D721Med (cell line): ENCODE data around the gene STMN3.
"Not testable (repeated sequence)": the region's sequence is repeated elsewhere in the genome, so short reads cannot be mapped to it uniquely, and the experiment has no call there.

Experiments used
- DNase-seq: peaks from one replicate; pipeline ENCODE4 v3.0.0; 2011; ENCODE audit warnings: low spot score; ENCODE audit not compliant: insufficient read length
- FAIRE-seq: peaks from 2 replicates; lab custom pipeline; 2011; peaks lifted over from hg19 to GRCh38; lab: Jason Lieb, UNC
- TF ChIP-seq, protein P1 (sequence below): IDR thresholded peaks from 2 replicates; pipeline ENCODE4 v1.5.1; 2012; ENCODE audit warnings: mild to moderate bottlenecking, control low read depth; ENCODE audit not compliant: insufficient read depth; ENCODE audit errors: missing control alignments

Gene STMN3

DNA sequence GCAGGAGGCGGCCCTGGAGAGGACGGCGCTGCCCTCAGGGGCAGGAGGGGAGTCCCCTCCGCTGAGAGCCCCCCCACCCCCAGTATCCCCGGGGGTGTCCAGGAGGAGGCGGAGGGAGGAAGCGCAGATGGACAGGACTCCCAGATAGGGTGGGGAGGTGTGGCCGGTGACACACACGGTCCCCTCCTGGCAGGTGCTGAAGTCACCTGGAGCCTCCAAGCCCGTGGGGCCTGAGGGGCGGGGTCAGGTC is 1.4 kb downstream of the STMN3 start:
- FAIRE-seq (no peak), DNase-seq (no peak)
- TF ChIP-seq, protein P1, sequence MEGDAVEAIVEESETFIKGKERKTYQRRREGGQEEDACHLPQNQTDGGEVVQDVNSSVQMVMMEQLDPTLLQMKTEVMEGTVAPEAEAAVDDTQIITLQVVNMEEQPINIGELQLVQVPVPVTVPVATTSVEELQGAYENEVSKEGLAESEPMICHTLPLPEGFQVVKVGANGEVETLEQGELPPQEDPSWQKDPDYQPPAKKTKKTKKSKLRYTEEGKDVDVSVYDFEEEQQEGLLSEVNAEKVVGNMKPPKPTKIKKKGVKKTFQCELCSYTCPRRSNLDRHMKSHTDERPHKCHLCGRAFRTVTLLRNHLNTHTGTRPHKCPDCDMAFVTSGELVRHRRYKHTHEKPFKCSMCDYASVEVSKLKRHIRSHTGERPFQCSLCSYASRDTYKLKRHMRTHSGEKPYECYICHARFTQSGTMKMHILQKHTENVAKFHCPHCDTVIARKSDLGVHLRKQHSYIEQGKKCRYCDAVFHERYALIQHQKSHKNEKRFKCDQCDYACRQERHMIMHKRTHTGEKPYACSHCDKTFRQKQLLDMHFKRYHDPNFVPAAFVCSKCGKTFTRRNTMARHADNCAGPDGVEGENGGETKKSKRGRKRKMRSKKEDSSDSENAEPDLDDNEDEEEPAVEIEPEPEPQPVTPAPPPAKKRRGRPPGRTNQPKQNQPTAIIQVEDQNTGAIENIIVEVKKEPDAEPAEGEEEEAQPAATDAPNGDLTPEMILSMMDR: no peak

DNA sequence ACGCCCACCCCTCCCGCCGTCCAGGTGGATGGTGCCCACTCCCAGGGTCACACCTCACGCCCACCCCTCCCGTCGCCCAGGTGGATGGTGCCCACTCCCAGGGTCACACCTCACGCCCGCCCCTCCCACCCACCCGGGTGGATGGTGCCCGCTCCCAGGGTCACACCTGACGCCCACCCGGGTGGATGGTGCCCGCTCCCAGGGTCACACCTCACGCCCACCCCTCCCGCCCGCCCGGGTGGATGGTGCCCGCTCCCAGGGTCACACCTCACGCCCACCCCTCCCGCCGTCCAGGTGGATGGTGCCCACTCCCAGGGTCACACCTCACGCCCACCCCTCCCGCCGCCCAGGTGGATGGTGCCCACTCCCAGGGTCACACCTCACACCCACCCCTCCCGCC is 2.7 kb downstream of the STMN3 start:
- not testable (repeated sequence) for DNase-seq, FAIRE-seq

DNA sequence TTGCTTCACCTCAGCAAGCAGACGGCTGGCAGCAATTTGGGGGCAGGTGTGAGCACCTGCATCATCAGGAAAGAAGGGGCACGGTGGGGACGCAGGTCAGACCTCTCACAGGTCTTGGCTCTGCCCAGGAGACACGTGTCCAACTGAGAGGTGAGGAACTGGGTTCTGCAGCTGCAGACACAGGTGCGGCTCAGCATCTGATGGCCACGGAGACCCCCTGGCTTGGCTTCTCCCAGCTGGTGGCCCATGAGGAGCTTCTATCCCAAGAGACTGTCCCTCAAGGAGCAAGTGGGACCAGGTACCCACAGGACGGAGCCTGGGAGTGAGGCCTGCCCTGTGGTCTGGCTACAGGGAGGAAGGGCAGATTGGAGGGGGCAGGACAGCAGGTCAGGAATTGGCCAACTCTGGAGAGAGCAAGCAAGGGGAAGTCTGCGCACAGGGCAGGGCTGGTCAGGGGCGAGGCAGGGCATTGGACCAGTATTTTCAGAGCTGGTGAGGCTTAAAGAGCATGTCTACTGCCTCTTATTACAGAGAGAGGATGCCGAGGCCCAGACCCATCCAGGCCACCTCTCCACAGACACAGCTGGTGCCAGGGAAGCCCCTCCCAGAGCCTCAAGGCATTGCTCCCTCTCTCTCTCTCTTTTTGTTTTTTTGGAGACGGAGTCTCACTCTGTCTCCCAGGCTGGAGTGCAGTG is 4.2 kb downstream of the STMN3 start:
- no peak for DNase-seq
- no peak for FAIRE-seq

DNA sequence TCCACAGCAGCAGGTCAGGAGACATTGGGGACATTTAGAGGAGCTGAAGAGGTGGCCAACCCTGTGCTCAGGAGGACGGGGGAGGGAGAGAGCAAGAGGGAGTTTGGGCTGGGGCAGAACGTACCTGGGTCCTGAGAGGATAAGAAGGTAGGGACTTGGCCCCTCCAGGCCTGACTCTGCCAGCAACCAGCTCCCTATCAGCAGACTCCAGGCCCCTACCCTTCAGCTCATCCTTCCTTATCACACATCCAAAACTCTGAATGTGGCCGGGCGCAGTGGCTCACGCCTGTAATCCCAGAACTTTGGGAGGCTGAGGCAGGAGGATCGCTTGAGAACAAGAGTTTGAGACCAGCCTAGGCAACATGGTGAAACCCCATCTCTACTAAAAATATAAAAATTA is 5.0 kb downstream of the STMN3 start:
- TF ChIP-seq, protein P1: no peak
- no peak for FAIRE-seq
- no peak for DNase-seq

More for the DNA sequence above, 4.2 kb downstream of the STMN3 start:
- TF ChIP-seq, protein P1: no peak

DNA sequence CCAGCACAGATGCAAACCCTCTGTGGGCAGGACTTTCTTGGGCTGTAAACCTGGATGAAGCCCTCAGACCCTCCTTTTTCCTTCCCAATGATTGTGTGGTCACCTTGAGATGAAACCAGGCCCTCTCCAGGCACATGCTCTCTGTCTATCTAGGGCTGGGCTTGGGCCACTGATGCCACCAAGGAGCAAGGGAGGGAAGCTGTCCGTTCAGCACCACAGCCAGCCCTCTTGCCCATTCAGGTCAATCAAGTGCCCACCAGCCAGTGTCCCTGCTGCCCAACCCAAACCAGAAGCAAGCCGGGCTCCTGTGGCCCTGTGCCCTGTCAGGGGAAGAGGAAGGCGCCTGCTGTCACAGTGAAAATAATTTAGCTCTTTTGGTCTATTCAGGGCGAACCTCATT is 8.0 kb downstream of the STMN3 start:
- DNase-seq: no peak
- FAIRE-seq: no peak
- TF ChIP-seq, protein P1: no peak

DNA sequence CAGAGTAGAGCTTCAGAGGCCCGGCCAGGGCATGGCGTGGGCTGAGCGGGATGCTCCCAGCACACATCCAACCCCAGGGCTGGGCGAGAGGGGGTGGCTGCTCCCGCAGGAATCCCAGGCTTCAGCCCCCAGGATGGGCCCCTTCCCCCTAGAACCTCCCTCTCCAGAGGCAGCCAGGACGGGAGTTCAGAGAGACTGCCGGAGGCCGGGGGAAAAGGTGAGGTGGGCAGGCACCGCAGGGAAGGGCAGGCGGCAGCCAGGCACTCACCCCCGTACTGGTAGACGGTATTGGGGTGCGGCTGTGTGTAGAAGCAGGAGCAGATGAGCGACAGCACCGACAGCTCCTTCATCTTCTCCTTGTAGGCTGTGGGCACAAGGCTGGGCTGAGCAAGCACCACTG is 9.3 kb downstream of the STMN3 start:
- FAIRE-seq: no peak
- DNase-seq: no peak
- TF ChIP-seq, protein P1: no peak

DNA sequence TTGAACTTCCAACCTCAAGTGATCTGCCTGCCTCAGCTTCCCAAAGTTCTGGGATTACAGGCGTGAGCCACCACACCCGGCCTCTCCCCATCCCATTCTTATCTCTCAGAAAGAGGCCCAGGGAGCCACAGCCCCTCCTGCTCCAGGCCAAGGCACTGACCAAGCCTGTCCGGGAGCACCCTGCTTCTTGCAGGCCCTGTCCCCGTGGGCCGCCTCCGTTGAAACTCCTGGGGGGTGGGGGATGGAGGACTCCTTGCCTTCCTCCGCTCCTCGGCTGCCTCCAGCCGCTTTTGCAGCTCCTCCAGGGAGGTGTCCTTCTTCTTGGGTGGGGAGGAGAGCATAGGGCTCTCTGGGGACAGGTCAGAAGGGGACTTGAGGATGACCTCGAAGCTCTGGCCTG is 9.7 kb downstream of the STMN3 start:
- TF ChIP-seq, protein P1: no peak
- no peak for FAIRE-seq

More for the DNA sequence above, 9.7 kb downstream of the STMN3 start:
- no peak for DNase-seq
